Measurements from ENCODE around the gene CRYBA1.

DNA sequence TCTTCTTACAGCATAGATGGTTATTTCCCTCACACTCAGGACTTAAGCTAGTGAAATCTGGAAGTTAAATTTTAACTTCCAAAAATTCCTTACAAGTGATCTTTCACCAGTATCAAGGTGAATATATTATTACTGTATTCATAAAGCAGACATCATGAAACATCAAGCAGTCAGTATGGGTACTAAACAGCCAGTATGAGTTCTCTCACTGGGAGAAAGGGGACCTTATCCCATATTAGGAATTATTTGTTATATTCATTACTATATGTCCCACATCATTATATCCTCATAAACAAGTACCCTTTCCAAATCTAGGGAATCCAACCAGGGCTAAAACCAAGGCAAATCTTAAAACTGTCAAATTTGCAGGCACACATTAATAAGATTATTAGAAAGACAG lies 32.0 kb downstream of the CRYBA1 start:
- TF ChIP-seq, protein P1, sequence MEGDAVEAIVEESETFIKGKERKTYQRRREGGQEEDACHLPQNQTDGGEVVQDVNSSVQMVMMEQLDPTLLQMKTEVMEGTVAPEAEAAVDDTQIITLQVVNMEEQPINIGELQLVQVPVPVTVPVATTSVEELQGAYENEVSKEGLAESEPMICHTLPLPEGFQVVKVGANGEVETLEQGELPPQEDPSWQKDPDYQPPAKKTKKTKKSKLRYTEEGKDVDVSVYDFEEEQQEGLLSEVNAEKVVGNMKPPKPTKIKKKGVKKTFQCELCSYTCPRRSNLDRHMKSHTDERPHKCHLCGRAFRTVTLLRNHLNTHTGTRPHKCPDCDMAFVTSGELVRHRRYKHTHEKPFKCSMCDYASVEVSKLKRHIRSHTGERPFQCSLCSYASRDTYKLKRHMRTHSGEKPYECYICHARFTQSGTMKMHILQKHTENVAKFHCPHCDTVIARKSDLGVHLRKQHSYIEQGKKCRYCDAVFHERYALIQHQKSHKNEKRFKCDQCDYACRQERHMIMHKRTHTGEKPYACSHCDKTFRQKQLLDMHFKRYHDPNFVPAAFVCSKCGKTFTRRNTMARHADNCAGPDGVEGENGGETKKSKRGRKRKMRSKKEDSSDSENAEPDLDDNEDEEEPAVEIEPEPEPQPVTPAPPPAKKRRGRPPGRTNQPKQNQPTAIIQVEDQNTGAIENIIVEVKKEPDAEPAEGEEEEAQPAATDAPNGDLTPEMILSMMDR (conservative IDR thresholded peaks at IDR 0.05 in 1 of 2, IDR thresholded peaks at IDR 0.05 in 1 of 2; ENCODE audit: low read depth in 1 of 2, low read length in 2 of 2), result no peak
- no peak for TF ChIP-seq EZH2 (IDR thresholded peaks at IDR 0.05; ENCODE audit: low read length, missing control alignments)

All from fibroblast of lung (primary cell).